Activated naive CD4-positive, alpha-beta T cell (primary cell): ENCODE data around the gene FBLN1.
"Not testable (repeated sequence)": the region's sequence is repeated elsewhere in the genome, so short reads cannot be mapped to it uniquely, and the experiment has no call there.

Source experiments
- DNase-seq, 4 experiments: peaks; one replicate each; lab custom pipeline; 2025; lab: John Stamatoyannopoulos, UW

FBLN1 gene, protein sequence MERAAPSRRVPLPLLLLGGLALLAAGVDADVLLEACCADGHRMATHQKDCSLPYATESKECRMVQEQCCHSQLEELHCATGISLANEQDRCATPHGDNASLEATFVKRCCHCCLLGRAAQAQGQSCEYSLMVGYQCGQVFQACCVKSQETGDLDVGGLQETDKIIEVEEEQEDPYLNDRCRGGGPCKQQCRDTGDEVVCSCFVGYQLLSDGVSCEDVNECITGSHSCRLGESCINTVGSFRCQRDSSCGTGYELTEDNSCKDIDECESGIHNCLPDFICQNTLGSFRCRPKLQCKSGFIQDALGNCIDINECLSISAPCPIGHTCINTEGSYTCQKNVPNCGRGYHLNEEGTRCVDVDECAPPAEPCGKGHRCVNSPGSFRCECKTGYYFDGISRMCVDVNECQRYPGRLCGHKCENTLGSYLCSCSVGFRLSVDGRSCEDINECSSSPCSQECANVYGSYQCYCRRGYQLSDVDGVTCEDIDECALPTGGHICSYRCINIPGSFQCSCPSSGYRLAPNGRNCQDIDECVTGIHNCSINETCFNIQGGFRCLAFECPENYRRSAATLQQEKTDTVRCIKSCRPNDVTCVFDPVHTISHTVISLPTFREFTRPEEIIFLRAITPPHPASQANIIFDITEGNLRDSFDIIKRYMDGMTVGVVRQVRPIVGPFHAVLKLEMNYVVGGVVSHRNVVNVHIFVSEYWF

DNA sequence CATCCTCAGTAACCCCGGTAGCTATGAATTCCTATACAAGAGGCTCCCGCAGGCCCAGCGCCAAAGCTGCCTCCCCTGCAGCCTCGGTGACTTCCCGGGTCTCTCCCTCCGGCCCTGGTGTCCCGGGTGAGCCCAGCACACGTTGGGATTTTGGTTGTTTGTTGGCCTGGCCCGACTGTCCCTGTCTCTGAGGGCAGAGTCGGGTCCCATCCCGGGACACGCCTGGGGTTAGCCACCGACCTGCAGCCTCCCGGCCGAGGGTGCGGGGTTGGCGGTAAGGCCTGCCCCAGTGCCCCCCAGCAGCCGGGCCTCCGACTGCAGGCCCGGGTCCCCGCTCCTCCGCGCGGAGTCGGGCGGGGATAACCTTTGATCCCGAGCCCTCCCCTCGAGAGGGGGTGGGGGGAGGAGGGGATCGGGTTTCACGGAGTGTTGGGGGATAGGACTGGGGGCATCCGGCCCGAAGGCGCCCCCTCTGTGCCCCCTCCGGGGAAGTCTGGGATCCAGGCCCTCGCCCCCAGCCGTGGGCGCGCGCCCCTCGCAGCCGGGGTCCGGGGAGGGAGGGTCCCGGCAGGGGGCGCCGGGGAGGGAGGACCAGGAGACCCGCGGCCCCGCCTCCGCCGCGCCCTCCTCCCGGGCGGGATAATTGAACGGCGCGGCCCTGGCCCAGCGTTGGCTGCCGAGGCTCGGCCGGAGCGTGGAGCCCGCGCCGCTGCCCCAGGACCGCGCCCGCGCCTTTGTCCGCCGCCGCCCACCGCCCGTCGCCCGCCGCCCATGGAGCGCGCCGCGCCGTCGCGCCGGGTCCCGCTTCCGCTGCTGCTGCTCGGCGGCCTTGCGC lies at the start of gene FBLN1:
Gene FBLN1, plus strand, starts transcription at position 669 of the 835 bp plus-strand sequence. Its CDS starts 103 bp downstream, at position 772.
- DNase-seq = no peak

DNA sequence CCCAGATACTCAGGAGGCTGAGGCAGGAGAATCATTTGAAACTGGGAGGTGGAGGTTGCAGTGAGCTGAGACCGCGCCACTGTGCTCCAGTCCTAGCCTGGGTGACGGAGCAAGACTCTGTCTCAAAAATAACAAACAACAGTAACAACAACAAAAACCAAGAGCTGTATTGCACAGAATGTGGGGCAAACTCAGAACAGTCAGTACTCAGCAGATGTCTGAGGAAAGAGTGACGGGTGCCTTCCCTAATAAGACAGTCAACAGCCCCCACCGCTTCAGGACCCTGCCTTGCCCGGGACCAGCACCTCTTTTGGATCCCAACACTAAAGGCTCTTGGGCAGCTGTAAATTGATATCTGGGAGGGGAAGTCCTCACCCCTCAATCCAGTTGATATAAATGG lies 48.9 kb upstream of the FBLN1 start:
- no peak for DNase-seq

DNA sequence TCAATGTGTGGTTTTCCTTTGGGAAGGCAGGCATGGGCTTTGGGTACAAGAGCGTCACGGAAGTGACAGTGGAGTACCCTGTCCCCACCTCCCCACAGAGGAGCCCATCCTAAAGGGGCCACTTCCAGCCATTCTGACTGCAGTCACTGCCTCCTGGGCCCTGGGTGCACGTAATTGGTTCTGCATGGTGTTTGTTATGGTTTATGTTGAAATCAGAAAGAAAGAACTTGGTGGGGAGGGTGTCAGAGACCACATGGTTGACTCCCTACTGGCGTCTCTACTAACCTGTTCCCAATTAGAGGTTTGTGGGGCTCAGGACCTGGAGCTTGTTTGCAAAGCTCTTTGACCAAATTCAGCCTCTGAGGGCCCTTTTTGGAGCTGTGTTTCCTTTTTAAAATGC lies 48.4 kb upstream of the FBLN1 start:
- DNase-seq = no peak

DNA sequence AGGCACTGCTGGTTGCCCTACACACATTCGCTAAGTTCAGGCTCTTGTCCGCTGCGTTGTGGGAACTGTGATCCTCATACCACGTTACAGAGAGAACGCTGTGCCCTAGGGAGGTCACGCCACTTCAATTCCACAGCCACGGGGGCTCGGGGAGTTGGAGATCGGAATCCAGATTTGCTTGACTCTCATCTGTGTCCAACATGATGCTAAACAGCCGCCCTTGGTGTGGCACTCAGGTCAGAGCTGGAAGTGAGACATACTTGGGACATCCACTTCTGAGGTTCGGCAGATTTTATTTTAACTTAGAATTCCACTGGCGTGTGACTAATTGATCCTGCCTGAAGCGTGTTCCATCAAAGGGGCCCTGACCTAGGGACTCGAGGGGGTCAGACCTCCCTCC lies 47.5 kb upstream of the FBLN1 start:
- DNase-seq = no peak

DNA sequence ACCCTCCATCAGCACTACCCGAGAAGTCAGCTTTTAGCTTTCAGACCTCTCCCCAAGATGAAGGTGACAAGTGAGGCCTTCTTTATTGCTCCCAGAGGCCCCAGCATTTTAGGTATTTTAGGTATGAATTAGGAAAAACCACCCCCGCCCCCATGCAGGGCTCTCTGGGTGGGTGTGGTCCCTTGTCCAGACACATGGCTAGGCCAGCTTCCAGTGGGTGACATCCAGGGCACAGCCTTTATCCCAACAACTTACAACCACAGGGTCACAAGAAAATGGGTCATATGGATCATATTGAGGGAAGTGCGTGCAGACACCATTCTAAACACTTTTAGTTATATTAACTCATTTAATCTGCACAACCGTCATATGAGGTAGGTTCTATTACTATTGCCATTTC lies 47.1 kb upstream of the FBLN1 start:
- DNase-seq = no peak

DNA sequence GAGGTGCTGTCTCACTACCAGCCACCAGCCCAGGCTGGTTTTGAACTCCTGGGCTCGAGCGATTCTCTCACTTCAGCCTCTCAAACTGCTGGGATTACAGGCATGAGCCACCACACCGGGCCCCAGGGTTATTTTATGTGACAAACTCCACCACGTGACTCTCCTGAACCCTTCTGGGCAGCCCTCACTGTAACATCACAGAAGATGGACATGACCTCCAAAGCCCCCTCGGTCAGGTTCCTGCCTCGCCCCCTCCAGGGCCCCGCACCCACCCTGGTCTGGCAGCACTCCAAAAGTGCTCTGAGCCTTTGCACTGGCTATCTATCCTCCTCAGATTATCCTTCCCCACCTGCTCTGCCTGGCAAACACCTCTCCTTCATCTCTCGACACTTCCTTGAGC lies 45.9 kb upstream of the FBLN1 start:
- DNase-seq = no peak

DNA sequence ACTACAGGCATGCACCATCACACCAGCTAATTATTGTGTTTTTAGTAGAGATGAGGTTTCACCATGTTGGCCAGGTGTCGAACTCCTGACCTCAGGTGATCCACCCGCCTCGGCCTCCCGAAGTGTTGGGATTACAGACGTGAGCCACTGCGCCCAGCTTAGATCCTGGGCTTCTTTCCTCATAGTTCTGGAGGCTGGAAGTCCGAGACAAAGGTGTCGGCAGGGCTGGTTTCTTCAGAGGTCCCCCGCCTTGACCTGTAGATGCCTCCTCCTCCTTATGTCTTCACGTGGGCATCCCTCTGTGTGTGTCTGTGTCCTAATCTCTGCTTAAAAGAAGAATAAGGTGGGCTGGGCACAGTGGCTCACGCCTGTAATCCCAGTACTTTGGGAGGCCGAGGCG lies 44.2 kb upstream of the FBLN1 start:
- no peak for DNase-seq

DNA sequence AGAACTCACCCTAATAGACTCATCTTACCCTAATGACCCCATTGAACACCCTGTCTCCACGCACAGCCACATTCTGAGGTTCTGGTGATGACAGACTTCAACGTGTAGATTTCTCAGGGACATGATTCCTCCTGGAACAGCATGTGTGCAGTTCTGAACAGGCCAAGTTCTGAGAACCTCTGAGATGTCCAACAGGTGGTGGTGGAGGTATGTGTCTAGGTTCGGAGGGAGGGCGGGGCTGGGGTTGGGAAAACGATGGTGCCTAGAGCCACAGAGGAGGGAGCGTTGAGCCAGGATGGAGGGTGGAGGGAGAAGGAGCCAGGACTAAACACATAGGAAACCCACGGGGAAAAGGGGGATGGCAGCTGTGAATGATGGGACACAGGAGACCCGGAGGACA lies 43.4 kb upstream of the FBLN1 start:
- DNase-seq = no peak

DNA sequence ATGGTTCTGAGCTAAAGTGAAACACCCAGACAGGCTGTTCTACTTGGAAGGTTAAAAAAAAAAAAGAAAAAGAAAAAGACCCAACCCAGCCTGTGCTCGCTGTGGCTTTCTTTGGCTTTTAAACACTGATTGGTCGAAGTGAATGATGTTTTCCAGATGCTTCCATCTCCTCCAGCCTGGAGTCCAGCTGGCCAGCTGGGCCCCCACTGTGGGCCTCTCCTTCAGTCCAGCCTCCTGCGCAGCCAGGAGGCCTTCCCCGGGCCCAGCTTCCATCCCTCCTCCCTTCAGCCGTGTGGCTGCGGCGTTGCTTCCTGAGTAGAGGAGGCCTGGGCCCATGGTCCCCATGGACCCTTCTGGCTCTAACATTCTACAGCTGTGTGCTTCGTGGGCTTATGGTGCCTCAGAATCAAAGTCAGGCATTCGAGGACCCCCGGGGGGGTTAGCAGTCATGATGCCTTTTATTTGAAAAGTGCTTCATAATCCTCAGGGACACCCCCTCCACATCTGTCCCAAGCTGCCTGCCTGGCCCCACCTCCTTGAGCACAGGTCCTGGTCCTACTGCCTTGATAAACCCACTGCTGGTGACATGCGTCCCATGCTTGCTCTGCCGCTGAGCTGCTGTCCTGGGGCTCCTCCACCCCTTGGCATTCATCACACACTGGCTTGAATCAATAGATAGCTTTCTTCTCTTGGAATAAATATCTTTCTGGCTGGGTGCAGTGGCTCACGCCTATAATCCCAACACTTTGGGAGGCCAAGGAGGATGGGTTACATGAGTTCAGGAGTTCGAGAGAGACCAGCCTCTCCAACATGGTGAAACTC lies 42.2 kb upstream of the FBLN1 start:
- DNase-seq = no peak

DNA sequence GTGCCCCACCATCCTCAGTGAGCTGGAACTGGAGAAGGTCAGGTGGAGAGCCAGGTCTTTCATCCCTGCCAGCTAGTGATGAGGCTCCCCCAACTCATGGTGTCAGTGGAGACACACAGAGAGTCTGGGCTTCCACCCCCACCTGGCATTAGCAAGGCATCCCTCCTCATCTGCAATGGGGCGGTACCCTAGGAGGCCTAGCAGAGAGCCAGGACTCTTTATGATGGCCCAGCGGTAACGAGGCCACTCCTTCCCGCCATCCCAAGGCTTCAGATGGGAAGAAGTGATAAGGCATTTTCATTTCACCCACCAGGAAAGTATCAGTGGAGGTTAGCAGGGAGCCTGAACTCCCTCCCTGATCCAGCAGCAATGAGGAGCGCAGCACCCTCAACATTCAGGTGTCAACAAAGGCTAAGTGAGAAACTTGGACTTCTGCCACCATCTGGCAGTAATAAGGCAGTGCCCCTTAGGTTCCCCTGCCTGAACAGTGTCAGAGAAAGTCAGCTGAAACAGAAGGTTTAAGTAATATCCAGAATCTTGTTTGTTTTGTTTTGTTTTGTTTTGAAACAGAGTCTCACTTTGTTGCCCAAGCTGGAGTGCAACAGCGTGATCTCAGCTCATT lies 40.5 kb upstream of the FBLN1 start:
- no peak for DNase-seq

DNA sequence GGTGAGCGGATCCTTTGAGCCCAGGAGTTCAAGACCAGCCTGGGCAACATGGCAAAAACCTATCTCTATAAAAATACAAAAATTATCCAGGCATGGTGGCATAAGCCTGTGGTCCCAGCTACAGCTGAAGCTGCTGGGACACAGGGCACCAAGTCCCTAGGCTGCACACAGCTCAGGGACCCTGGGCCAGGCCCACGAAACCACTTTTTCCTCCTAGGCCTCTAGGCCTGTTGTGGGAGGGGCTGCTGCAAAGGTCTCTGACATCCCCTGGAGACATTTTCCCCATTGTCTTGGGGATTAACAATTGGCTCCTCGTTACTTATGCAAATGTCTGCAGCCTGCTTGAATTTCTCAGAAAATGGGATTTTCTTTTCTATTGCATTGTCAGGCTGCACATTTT lies 39.0 kb upstream of the FBLN1 start:
- not testable (repeated sequence) for DNase-seq

DNA sequence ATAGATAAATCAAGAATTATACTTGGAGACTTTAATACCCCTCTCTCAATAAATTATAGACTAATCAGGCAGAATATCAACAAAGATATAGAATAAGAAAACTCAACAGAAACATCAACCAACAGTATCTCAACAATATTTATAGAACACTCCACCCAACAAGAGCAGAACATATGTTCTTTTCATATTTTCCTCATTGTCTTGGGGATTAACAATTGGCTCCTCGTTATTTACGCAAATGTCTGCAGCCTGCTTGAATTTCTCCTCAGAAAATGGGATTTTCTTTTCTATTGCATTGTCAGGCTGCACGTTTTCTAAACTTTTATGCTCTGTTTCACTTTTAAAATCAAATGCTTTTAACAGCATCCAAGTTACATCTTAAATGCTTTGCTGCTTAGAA lies 37.0 kb upstream of the FBLN1 start:
- DNase-seq = no peak

DNA sequence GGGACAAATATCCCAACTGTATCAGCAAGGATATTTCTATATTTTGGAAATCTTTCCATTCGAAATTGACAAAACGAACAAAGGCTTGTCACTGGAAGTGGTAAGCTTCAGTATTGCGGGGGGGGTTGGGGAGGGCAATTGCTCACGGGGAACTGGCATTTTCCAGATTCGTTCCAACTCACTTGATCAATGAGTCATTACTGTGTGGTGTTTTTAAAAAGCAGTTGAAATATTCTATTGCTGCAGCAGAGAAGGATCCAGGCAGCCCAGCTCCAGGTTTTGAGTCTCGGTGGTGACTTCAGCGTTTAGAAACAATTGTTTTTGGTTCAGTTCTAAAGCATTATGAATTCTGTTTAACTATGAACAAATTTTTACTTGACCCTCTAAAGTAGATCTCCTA lies 33.8 kb upstream of the FBLN1 start:
- DNase-seq = no peak

DNA sequence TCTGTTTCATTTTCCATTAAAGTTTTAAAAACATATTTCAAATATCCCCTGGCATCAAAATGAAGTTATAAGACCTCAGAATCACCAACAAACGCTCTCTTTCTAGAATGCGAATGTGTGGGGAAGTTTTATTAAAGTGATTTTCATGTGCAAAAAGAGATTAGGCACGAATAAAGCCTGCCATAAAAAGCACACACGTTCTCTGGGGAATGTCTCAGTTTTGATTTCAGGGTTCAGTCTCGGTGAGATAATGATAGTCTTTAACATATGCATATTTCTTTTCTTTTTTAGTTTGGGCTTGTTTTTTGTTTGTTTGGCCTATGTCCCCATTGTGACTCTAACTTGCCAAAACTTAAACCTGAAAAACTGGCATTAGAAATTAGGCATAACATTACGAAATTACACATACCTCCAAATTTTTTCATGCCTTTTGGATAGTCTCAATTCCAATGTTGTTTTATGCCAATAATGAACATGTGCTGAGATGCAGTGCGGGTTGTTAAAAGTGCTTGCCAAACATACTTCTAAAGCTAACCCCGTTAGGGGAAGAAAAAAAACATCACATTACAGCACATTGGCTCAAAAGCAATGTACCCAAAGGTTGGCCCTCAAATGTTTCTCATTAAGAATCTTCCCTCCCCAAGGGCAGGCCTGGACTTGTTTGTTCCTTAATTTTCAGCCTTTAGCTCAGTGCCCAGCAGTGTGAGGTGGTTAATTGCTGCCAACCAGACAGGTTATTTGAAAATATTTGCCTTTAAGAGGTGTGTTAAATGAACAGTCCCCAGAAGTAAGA lies 33.2 kb upstream of the FBLN1 start:
- DNase-seq = no peak

DNA sequence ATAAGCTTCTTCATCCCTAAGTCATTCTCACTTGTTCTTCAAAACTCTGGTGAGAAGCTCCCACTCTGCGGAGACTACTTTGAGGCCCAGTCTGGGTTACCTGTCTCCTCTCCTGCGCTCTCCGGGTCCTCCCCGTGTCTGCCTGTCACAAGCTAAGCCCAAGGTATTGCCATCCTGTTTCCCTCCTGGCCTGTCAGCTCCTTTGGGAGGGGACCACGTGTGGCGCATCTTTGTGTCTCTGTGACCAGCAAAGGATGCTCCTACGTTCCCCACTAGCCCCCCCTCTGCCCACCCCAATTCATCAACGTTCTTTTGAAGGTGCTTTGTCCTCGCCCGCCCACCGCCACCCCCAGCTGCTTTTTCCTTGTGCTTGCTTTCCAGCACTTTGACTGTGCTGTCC lies 31.8 kb upstream of the FBLN1 start:
- no peak for DNase-seq

DNA sequence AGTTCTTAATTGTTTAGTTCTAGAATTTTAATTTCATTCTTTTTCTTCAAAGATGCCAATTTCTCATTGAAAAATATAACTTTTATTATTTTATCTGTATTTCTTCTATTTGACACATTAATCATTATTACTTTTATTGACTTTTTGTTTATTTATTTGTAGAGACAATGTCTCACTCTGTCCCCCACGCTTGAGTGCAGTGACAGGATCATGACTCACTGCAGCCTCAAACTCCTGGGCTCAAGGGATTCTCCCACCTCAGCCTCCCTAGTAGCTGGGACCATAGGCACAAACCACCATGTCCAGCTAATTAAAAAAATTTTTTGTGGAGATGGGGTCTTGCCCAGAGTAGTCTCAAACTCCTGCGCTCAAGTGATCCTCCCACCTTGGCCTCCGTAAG lies 30.3 kb upstream of the FBLN1 start:
- no peak for DNase-seq

DNA sequence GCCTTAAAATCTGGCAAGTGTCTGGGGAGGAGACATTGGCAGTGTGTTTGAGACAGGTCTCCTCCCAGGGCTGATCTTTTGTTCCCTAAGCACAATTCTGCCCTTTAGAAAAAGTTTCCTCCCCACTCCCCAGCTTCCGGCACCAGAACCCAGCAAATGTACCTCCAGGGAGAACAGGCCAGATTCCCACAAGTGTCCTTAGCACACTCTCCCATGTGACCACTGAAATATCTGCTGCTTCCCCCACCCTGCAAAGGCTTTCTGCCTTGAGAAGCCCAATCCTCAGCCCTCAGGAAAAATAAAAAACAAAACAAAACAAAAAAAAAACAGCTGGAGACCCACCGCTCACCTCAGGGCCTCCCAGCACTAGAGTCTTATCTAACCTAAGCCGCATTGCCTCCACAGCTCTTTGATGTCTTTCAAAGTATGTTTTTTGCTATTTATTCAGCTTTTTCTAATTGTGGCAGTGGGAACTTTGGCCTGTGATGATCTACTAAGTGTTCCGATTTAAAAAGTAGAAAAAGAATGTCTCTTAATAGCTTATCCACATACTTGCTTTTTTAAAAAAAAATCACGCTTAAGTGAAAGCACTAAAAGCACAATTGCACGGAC lies 29.0 kb upstream of the FBLN1 start:
- no peak for DNase-seq

DNA sequence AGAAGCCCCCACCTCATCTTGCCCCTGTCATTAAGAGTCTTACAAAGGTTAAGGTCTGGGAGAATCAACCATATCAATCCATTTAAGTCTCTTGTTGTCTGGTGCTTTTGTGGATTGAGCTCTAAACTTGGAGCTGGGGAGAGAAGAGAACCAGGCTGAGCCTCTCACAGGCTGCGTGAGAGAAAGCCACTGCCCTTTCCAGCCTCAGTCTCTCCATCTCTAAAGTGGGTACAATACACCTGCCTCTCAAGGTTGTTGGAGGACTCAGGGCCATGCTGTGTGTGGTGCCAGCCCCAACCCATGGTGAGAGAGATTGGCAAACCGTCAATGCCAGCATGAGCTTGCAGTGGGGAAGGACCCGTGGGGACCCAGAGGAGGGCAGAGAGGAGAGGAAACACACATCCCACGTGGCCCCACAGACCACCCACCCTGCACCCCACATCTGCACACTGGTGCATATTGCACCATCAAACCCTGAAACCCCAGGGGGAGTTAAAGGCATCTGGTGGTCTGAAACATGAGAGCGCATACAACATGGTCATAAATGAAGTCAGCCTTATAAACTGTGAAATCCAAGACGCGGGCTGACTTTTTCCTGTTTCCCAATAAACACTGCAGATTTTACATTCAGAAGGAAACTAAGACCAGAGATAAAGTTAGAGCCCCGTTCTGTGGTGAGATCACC lies 27.5 kb upstream of the FBLN1 start:
- no peak for DNase-seq

DNA sequence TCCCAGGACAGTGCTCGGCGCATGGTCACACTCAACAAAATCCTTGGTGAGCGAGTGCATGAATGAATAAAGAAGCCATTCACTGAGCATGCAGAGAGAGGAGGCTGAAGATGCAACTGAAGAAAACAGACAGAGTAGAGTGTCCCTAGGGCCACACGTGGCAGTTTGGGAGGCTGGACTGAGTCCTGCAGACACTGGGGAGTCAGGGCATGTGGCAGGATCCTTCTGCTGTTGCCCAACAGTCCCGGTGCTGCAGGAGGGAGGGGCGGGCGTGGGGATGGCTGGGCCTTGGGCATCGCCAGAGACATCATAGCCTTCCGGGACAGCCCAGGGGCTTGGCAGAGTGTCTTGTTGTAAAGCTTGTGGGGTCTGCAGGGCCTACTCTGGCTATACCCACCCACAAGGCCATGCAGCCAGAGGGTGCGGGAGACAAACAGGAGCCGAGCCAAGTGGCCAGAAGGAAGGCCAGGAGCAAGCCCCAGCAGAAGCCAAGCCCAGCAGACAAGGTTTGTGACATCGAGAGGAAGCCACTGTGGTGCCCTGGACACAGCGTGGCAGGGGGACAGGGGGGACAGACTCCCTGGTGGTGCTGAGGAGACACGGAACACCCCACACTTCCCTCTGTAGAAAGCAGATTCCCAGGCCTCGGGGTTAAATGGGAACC lies 26.7 kb upstream of the FBLN1 start:
- no peak for DNase-seq
